ENCODE data around the gene RNF19B. TPM values are rescaled to one million over a fixed set of nuclear protein-coding genes. Genes with fewer than 3 reads are reported as not detected.
A peak's percentile ranks its signal among the peaks of the same experiment; 100 is the strongest.
"Not testable (repeated sequence)": the region's sequence is repeated elsewhere in the genome, so short reads cannot be mapped to it uniquely, and the experiment has no call there.

Gene RNF19B
- total RNA-seq, 1 donor from 2014 or later, result 46.8 TPM

- intact Hi-C loops (cut with micrococcal nuclease), result no loop called here
- H3K36me3 Mint-ChIP-seq (ENCODE audit: low read depth), result peaks cover 17% of the 10 kb centered on the region
- H3K27me3 Mint-ChIP-seq, result no peaks in the 10 kb centered on the region
- no peak for DNase-seq
- H3K27ac Mint-ChIP-seq, result peak overlapping the region; percentile 79
- H3K4me3 Mint-ChIP-seq, result peak overlapping the region; percentile 42
- peaks cover 5% of the 10 kb centered on the region for H3K9me3 Mint-ChIP-seq
- H3K4me1 Mint-ChIP-seq, result peaks cover 81% of the 10 kb centered on the region
These were observed 20.6 kb upstream of the RNF19B start for GRCh38 chr1:32985226-32985625.

- H3K4me3 Mint-ChIP-seq, result peak overlapping the region; percentile 42
- H3K27me3 Mint-ChIP-seq, result no peaks in the 10 kb centered on the region
- peaks cover 81% of the 10 kb centered on the region for H3K4me1 Mint-ChIP-seq
- intact Hi-C loops (cut with micrococcal nuclease), result no loop called here
- peak overlapping the region; percentile 79 for H3K27ac Mint-ChIP-seq
- DNase-seq, result peak; percentile 90
- peaks cover 17% of the 10 kb centered on the region for H3K36me3 Mint-ChIP-seq (ENCODE audit: low read depth)
- H3K9me3 Mint-ChIP-seq, result peaks cover 5% of the 10 kb centered on the region
These were observed 20.0 kb upstream of the RNF19B start for GRCh38 chr1:32984455-32985171.

- Mint-ChIP-seq H3K9me3 (peaks cover 5% of the 10 kb centered on the region), H3K4me3 (peak overlapping the region; percentile 42), H3K36me3 (ENCODE audit: low read depth) (peaks cover 18% of the 10 kb centered on the region), H3K27ac (peak overlapping the region; percentile 79), H3K27me3 (no peaks in the 10 kb centered on the region), H3K4me1 (peaks cover 78% of the 10 kb centered on the region)
- no peak for DNase-seq
- intact Hi-C loops (cut with micrococcal nuclease), result no loop called here
These were observed 19.5 kb upstream of the RNF19B start for GRCh38 chr1:32984090-32984454.

- H3K36me3 Mint-ChIP-seq (ENCODE audit: low read depth), result peaks cover 15% of the 10 kb centered on the region
- H3K27ac Mint-ChIP-seq, result peak overlapping the region; percentile 89
- peaks cover 5% of the 10 kb centered on the region for H3K9me3 Mint-ChIP-seq
These were observed 18.4 kb upstream of the RNF19B start for GRCh38 chr1:32983020-32983419.

GRCh38 chr1:32981003-32981901 lies 16.6 kb upstream of the RNF19B start:
- Mint-ChIP-seq H3K9me3 (peaks cover 5% of the 10 kb centered on the region), H3K27ac (peak overlapping the region; percentile 89), H3K4me3 (peak overlapping the region; percentile 78), H3K27me3 (no peaks in the 10 kb centered on the region), H3K36me3 (ENCODE audit: low read depth) (peaks cover 12% of the 10 kb centered on the region), H3K4me1 (peaks cover 62% of the 10 kb centered on the region)
- DNase-seq, result peak; percentile 91
- intact Hi-C loops (cut with micrococcal nuclease), result loop anchor here (1.0 kb wide), 3 partner anchors 8 to 17 kb away; partner anchors contain the start of gene RNF19B

More at GRCh38 chr1:32983020-32983419, 18.4 kb upstream of the RNF19B start:
- no peak for DNase-seq
- peak overlapping the region; percentile 42 for H3K4me3 Mint-ChIP-seq
- intact Hi-C loops (cut with micrococcal nuclease), result no loop called here
- H3K27me3 Mint-ChIP-seq, result no peaks in the 10 kb centered on the region
- H3K4me1 Mint-ChIP-seq, result peaks cover 67% of the 10 kb centered on the region

GRCh38 chr1:32980080-32980479 lies 15.5 kb upstream of the RNF19B start:
- no peak for DNase-seq
- Mint-ChIP-seq H3K4me1 (peaks cover 51% of the 10 kb centered on the region), H3K27ac (peak overlapping the region; percentile 89), H3K36me3 (ENCODE audit: low read depth) (peaks cover 10% of the 10 kb centered on the region), H3K27me3 (no peaks in the 10 kb centered on the region), H3K4me3 (peak overlapping the region; percentile 78), H3K9me3 (peaks cover 5% of the 10 kb centered on the region)
- intact Hi-C loops (cut with micrococcal nuclease), result no loop called here

- no peak overlapping the region for H3K4me3 Mint-ChIP-seq
- H3K27me3 Mint-ChIP-seq, result no peaks in the 10 kb centered on the region
- H3K36me3 Mint-ChIP-seq (ENCODE audit: low read depth), result peaks cover 11% of the 10 kb centered on the region
- H3K27ac Mint-ChIP-seq, result no peak overlapping the region
- intact Hi-C loops (cut with micrococcal nuclease), result no loop called here
- H3K4me1 Mint-ChIP-seq, result peaks cover 39% of the 10 kb centered on the region
- peaks cover 5% of the 10 kb centered on the region for H3K9me3 Mint-ChIP-seq
- no peak for DNase-seq
These were observed 14.2 kb upstream of the RNF19B start for GRCh38 chr1:32978854-32979253.

GRCh38 chr1:32977546-32978087 lies 13.0 kb upstream of the RNF19B start:
- intact Hi-C loops (cut with micrococcal nuclease), result no loop called here
- no peak for DNase-seq
- Mint-ChIP-seq H3K4me3 (no peak overlapping the region), H3K27ac (no peak overlapping the region), H3K9me3 (peaks cover 2% of the 10 kb centered on the region), H3K27me3 (peaks cover 1% of the 10 kb centered on the region), H3K4me1 (peaks cover 28% of the 10 kb centered on the region), H3K36me3 (ENCODE audit: low read depth) (peaks cover 11% of the 10 kb centered on the region)

GRCh38 chr1:32975055-32975454 lies 10.4 kb upstream of the RNF19B start:
- H3K4me3 Mint-ChIP-seq; intact Hi-C loops (cut with micrococcal nuclease); H3K27ac Mint-ChIP-seq; H3K36me3 Mint-ChIP-seq (ENCODE audit: low read depth); DNase-seq; H3K9me3 Mint-ChIP-seq: not testable (repeated sequence)
- H3K27me3 Mint-ChIP-seq, result peaks cover 13% of the 10 kb centered on the region
- H3K4me1 Mint-ChIP-seq, result peaks cover 21% of the 10 kb centered on the region

GRCh38 chr1:32973458-32973857 lies 8.8 kb upstream of the RNF19B start:
- H3K36me3 Mint-ChIP-seq (ENCODE audit: low read depth); H3K27ac Mint-ChIP-seq; DNase-seq; intact Hi-C loops (cut with micrococcal nuclease): not testable (repeated sequence)
- Mint-ChIP-seq H3K27me3 (peaks cover 13% of the 10 kb centered on the region), H3K4me1 (peaks cover 26% of the 10 kb centered on the region), H3K4me3 (peak overlapping the region; percentile 50), H3K9me3 (peaks cover 17% of the 10 kb centered on the region)

- no peak for DNase-seq
- H3K9me3 Mint-ChIP-seq, result peaks cover 19% of the 10 kb centered on the region
These were observed 8.3 kb upstream of the RNF19B start for GRCh38 chr1:32972814-32973428.

GRCh38 chr1:32971576-32971975 lies 7.0 kb upstream of the RNF19B start:
- H3K27me3 Mint-ChIP-seq, result peaks cover 13% of the 10 kb centered on the region
- intact Hi-C loops (cut with micrococcal nuclease), result no loop called here
- no peak overlapping the region for H3K4me3 Mint-ChIP-seq
- H3K4me1 Mint-ChIP-seq, result peaks cover 43% of the 10 kb centered on the region
- no peak overlapping the region for H3K27ac Mint-ChIP-seq
- H3K9me3 Mint-ChIP-seq, result peaks cover 19% of the 10 kb centered on the region
- DNase-seq, result no peak
- H3K36me3 Mint-ChIP-seq (ENCODE audit: low read depth), result peaks cover 3% of the 10 kb centered on the region

More at GRCh38 chr1:32972814-32973428, 8.3 kb upstream of the RNF19B start:
- H3K27ac Mint-ChIP-seq, result no peak overlapping the region
- peaks cover 6% of the 10 kb centered on the region for H3K36me3 Mint-ChIP-seq (ENCODE audit: low read depth)
- H3K4me1 Mint-ChIP-seq, result peaks cover 32% of the 10 kb centered on the region
- peak overlapping the region; percentile 50 for H3K4me3 Mint-ChIP-seq
- peaks cover 13% of the 10 kb centered on the region for H3K27me3 Mint-ChIP-seq
- intact Hi-C loops (cut with micrococcal nuclease), result no loop called here

GRCh38 chr1:32971156-32971555 lies 6.5 kb upstream of the RNF19B start:
- Mint-ChIP-seq H3K4me1 (peaks cover 44% of the 10 kb centered on the region), H3K9me3 (peaks cover 19% of the 10 kb centered on the region), H3K4me3 (no peak overlapping the region), H3K36me3 (ENCODE audit: low read depth) (peaks cover 3% of the 10 kb centered on the region), H3K27ac (no peak overlapping the region), H3K27me3 (peaks cover 13% of the 10 kb centered on the region)
- DNase-seq, result no peak
- intact Hi-C loops (cut with micrococcal nuclease), result no loop called here
